Skeletal muscle tissue (tissue), 4 donors: Measurements from ENCODE around the gene TSEN2. TPM values are rescaled to one million over a fixed set of nuclear protein-coding genes. Genes with fewer than 3 reads are reported as not detected.
A peak's percentile ranks its signal among the peaks of the same experiment; 100 is the strongest.
"Not testable (repeated sequence)": the region's sequence is repeated elsewhere in the genome, so short reads cannot be mapped to it uniquely, and the experiment has no call there.

Experiments used
- H3K27ac ChIP-seq: one replicate; pipeline ENCODE4 v1.7.0; 2013; ENCODE audit warnings: mild to moderate bottlenecking, low read depth, low read length, inconsistent platforms
- H3K27me3 ChIP-seq, 3 donors: one replicate each; pipeline ENCODE4 v1.7.0; 2013; ENCODE audit warnings: low read length in 3 of 3; ENCODE audit not compliant: control insufficient read depth in 3 of 3, insufficient read depth in 3 of 3
- H3K36me3 ChIP-seq, 3 donors: one replicate each; pipeline ENCODE4 v1.7.0; 2013; ENCODE audit warnings: low read length in 3 of 3; ENCODE audit not compliant: control insufficient read depth in 3 of 3, insufficient read depth in 3 of 3
- H3K4me1 ChIP-seq, 3 donors: one replicate each; pipeline ENCODE4 v1.7.0; 2013; ENCODE audit warnings: low read length in 3 of 3, mild to moderate bottlenecking in 3 of 3; ENCODE audit not compliant: control insufficient read depth in 3 of 3, insufficient read depth in 3 of 3
- H3K4me3 ChIP-seq, 3 donors: one replicate each; pipeline ENCODE4 v1.7.0; 2013; ENCODE audit warnings: low read length in 3 of 3
- H3K9ac ChIP-seq, 3 donors: one replicate each; pipeline ENCODE4 v1.7.0; 2013; ENCODE audit warnings: low read length in 3 of 3, mild to moderate bottlenecking in 3 of 3, moderate library complexity in 2 of 3, low read depth in 1 of 3
- H3K9me3 ChIP-seq, 3 donors: one replicate each; pipeline ENCODE4 v1.7.0; 2013; ENCODE audit warnings: low read length in 3 of 3; ENCODE audit not compliant: control insufficient read depth in 3 of 3
- total RNA-seq: library from RNA; depleted of rRNA; stranded (reverse); fragments of >200 nt; gene quantifications from one replicate; pipeline ENCODE4 v1.2.3, GENCODE V29; 2014
- donor health status: Osteomylitis.

Gene TSEN2
- total RNA-seq, 1 donor from 2014 or later = 15.1 TPM

- no peaks in the 10 kb centered on the region for H3K27me3 ChIP-seq
- H3K27ac ChIP-seq = no peak overlapping the region
- H3K4me3 ChIP-seq = no peak overlapping the region
- peak overlapping the region in 1 of 3 donors; percentile 8 for H3K9ac ChIP-seq
- H3K36me3 ChIP-seq = no peaks in the 10 kb centered on the region
- peaks cover 2 to 6% (median 4%) of the 10 kb centered on the region in 3 donors for H3K4me1 ChIP-seq
- H3K9me3 ChIP-seq = no peaks in the 10 kb centered on the region
These were observed 21.9 kb upstream of the TSEN2 start for GRCh38 chr3:12462159-12462947.

GRCh38 chr3:12463686-12464085, 20.6 kb upstream of the TSEN2 start:
- Histone ChIP-seq H3K27ac (no peak overlapping the region), H3K9ac (no peak overlapping the region), H3K4me3 (no peak overlapping the region), H3K4me1 (peaks cover 2 to 6% (median 4%) of the 10 kb centered on the region in 3 donors), H3K36me3 (no peaks in the 10 kb centered on the region), H3K9me3 (no peaks in the 10 kb centered on the region), H3K27me3 (peaks cover 0 to 2% (median 0%) of the 10 kb centered on the region in 3 donors)

GRCh38 chr3:12464181-12464580, 20.1 kb upstream of the TSEN2 start:
- Histone ChIP-seq H3K4me1 (peaks cover 2 to 6% (median 4%) of the 10 kb centered on the region in 3 donors), H3K9me3 (no peaks in the 10 kb centered on the region), H3K9ac (no peak overlapping the region), H3K27ac (no peak overlapping the region), H3K36me3 (no peaks in the 10 kb centered on the region), H3K4me3 (no peak overlapping the region), H3K27me3 (peaks cover 0 to 2% (median 0%) of the 10 kb centered on the region in 3 donors)

GRCh38 chr3:12465151-12465835, 19.0 kb upstream of the TSEN2 start:
- Histone ChIP-seq H3K4me3 (no peak overlapping the region), H3K9ac (no peak overlapping the region), H3K27ac (no peak overlapping the region), H3K36me3 (no peaks in the 10 kb centered on the region), H3K4me1 (peaks cover 2 to 6% (median 4%) of the 10 kb centered on the region in 3 donors), H3K9me3 (no peaks in the 10 kb centered on the region), H3K27me3 (peaks cover 0 to 2% (median 0%) of the 10 kb centered on the region in 3 donors)

GRCh38 chr3:12465836-12466225, 18.4 kb upstream of the TSEN2 start:
- Histone ChIP-seq H3K9me3 (no peaks in the 10 kb centered on the region), H3K4me1 (peaks cover 2 to 6% (median 4%) of the 10 kb centered on the region in 3 donors), H3K36me3 (no peaks in the 10 kb centered on the region), H3K4me3 (no peak overlapping the region), H3K27ac (no peak overlapping the region), H3K9ac (no peak overlapping the region), H3K27me3 (peaks cover 0 to 2% (median 0%) of the 10 kb centered on the region in 3 donors)

- no peaks in the 10 kb centered on the region for H3K9me3 ChIP-seq
- H3K4me1 ChIP-seq = peaks cover 0 to 2% (median 0%) of the 10 kb centered on the region in 3 donors
- no peaks in the 10 kb centered on the region for H3K36me3 ChIP-seq
- no peak overlapping the region for H3K27ac ChIP-seq
- H3K9ac ChIP-seq = no peak overlapping the region
- H3K4me3 ChIP-seq = no peak overlapping the region
- H3K27me3 ChIP-seq = peaks cover 0 to 2% (median 0%) of the 10 kb centered on the region in 3 donors
These were observed 16.5 kb upstream of the TSEN2 start for GRCh38 chr3:12467746-12468145.

- Histone ChIP-seq H3K4me1 (peaks cover 0 to 2% (median 0%) of the 10 kb centered on the region in 3 donors), H3K4me3 (no peak overlapping the region), H3K27ac (no peak overlapping the region), H3K27me3 (peaks cover 0 to 2% (median 0%) of the 10 kb centered on the region in 3 donors), H3K9ac (no peak overlapping the region), H3K9me3 (no peaks in the 10 kb centered on the region), H3K36me3 (no peaks in the 10 kb centered on the region)
These were observed 16.0 kb upstream of the TSEN2 start for GRCh38 chr3:12468276-12468675.

- H3K27ac ChIP-seq = no peak overlapping the region
- no peaks in the 10 kb centered on the region for H3K9me3 ChIP-seq
- no peaks in the 10 kb centered on the region for H3K36me3 ChIP-seq
- H3K4me1 ChIP-seq = peaks cover 0 to 2% (median 2%) of the 10 kb centered on the region in 3 donors
- H3K27me3 ChIP-seq = peaks cover 0 to 2% (median 0%) of the 10 kb centered on the region in 3 donors
- no peak overlapping the region for H3K9ac ChIP-seq
- no peak overlapping the region for H3K4me3 ChIP-seq
These were observed 15.5 kb upstream of the TSEN2 start for GRCh38 chr3:12468757-12469156.

- not testable (repeated sequence) for H3K9me3 ChIP-seq, H3K4me3 ChIP-seq, H3K9ac ChIP-seq, H3K4me1 ChIP-seq, H3K36me3 ChIP-seq, H3K27me3 ChIP-seq, H3K27ac ChIP-seq
These were observed 15.1 kb upstream of the TSEN2 start for GRCh38 chr3:12469222-12469621.

GRCh38 chr3:12470111-12470510, 14.2 kb upstream of the TSEN2 start:
- Histone ChIP-seq H3K9ac (no peak overlapping the region), H3K9me3 (no peaks in the 10 kb centered on the region), H3K36me3 (no peaks in the 10 kb centered on the region), H3K4me3 (no peak overlapping the region), H3K27me3 (peaks cover 0 to 2% (median 0%) of the 10 kb centered on the region in 3 donors), H3K27ac (no peak overlapping the region), H3K4me1 (peaks cover 0 to 3% (median 2%) of the 10 kb centered on the region in 3 donors)
